ENCODE data around the gene RLN1. TPM values are rescaled to one million over a fixed set of nuclear protein-coding genes. Genes with fewer than 3 reads are reported as not detected.

Gene RLN1
- total RNA-seq, 1 donor from 2014 or later: 0.80 TPM

DNA sequence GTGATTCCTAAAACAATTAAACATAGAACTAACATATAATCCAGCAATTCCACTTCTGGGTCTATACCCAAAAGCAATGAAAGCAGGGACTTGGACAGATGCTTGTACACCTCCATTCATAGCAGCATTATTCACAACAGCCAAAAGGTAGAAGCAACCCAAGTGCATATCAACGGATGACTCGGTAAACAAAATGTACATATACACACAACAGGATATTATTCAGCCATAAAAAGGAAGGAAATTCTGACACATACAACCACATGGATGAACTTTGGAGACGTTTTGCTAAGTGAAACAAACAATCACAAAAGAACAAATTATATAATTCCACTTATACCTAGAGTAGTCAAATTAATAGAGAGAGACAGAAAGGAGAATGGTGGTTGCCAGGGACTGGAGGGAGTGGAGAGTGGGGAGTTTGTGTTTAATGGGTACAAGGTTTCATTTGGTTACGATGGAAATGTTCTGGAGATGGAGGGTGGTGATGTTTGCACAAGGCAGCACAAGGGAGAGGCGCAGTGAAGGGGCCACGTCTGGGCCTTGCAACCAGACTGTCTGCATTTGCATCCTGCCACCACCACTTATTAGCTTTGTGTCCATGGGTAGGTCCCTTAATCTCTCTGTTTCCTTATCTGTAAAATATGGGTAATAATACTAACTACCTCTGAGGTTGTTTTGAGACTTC is 36.3 kb upstream of the RLN1 start:
- H3K27ac Mint-ChIP-seq: no peak overlapping the region
- no peaks in the 10 kb centered on the region for H3K27me3 Mint-ChIP-seq (ENCODE audit: low read depth)
- no peak overlapping the region for H3K4me3 Mint-ChIP-seq
- DNase-seq (ENCODE audit: low spot score in 2 of 2, unreplicated experiment in 2 of 2): no peak
- no peaks in the 10 kb centered on the region for H3K36me3 Mint-ChIP-seq
- TF ChIP-seq, protein P1, sequence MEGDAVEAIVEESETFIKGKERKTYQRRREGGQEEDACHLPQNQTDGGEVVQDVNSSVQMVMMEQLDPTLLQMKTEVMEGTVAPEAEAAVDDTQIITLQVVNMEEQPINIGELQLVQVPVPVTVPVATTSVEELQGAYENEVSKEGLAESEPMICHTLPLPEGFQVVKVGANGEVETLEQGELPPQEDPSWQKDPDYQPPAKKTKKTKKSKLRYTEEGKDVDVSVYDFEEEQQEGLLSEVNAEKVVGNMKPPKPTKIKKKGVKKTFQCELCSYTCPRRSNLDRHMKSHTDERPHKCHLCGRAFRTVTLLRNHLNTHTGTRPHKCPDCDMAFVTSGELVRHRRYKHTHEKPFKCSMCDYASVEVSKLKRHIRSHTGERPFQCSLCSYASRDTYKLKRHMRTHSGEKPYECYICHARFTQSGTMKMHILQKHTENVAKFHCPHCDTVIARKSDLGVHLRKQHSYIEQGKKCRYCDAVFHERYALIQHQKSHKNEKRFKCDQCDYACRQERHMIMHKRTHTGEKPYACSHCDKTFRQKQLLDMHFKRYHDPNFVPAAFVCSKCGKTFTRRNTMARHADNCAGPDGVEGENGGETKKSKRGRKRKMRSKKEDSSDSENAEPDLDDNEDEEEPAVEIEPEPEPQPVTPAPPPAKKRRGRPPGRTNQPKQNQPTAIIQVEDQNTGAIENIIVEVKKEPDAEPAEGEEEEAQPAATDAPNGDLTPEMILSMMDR (IDR thresholded peaks at IDR 0.05; ENCODE audit: unreplicated experiment): no peak
- H3K9me3 Mint-ChIP-seq: no peaks in the 10 kb centered on the region
- peaks cover 4% of the 10 kb centered on the region for H3K4me1 Mint-ChIP-seq

DNA sequence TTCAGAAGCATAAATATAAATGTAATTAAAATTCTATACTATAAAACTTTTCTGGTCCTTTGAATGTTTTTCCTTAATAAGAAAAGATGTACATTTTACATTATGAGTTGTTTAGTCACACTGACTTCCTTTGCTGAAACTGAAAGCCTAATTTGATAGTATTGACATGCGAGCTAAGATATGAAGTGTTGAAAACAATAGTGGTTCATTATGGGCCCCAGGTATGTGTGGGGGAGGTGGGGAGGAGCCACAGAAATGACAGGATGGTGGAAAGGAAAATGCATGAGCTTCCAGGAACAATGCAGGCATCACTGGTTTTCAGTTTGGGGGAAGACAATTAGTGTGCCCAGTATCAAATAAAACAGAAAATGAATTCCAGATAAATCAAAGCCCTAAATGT is 35.4 kb upstream of the RLN1 start:
- peaks cover 4% of the 10 kb centered on the region for H3K4me1 Mint-ChIP-seq
- no peaks in the 10 kb centered on the region for H3K9me3 Mint-ChIP-seq
- TF ChIP-seq, protein P1 (IDR thresholded peaks at IDR 0.05; ENCODE audit: unreplicated experiment): no peak
- no peak overlapping the region for H3K27ac Mint-ChIP-seq
- H3K27me3 Mint-ChIP-seq (ENCODE audit: low read depth): no peaks in the 10 kb centered on the region
- H3K36me3 Mint-ChIP-seq: no peaks in the 10 kb centered on the region
- H3K4me3 Mint-ChIP-seq: no peak overlapping the region
- DNase-seq (ENCODE audit: low spot score in 2 of 2, unreplicated experiment in 2 of 2): no peak

DNA sequence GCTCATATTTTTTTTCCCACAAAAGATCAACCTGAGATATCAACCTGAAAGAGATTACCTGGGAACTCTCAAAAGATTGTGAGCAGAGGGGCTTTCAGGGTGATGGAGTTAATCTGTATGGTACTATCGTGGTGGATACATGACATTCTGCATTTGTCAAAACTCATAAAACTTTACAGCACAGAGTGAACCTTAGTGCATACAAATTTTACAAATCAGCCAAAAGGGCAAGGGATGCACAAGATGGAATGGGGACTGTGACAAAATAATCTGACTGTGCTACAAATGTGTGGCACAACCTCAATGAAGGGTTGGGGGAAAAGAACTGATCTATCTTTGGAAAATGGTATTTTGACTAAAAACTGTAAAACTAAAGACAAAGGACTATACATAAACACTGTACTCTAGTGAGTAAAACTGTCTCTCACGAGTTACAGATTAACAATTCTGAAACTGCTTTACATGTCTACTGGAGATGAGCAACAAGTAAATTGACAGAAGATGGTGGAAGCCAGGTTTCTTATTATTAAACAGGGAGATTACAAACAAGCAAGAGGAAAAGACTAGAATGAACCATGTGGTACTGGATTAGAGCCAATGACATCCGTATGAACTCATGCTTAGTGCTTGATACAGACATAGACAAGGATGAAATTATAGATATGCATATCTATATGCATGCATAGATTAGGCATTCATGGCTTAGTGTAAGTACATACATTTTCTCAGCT is 24.8 kb upstream of the RLN1 start:
- DNase-seq (ENCODE audit: low spot score in 2 of 2, unreplicated experiment in 2 of 2): no peak
- Mint-ChIP-seq H3K27ac (no peak overlapping the region), H3K4me1 (peaks cover 4% of the 10 kb centered on the region), H3K27me3 (ENCODE audit: low read depth) (no peaks in the 10 kb centered on the region), H3K4me3 (no peak overlapping the region), H3K9me3 (peaks cover 7% of the 10 kb centered on the region), H3K36me3 (peaks cover 7% of the 10 kb centered on the region)
- TF ChIP-seq, protein P1 (IDR thresholded peaks at IDR 0.05; ENCODE audit: unreplicated experiment): no peak

DNA sequence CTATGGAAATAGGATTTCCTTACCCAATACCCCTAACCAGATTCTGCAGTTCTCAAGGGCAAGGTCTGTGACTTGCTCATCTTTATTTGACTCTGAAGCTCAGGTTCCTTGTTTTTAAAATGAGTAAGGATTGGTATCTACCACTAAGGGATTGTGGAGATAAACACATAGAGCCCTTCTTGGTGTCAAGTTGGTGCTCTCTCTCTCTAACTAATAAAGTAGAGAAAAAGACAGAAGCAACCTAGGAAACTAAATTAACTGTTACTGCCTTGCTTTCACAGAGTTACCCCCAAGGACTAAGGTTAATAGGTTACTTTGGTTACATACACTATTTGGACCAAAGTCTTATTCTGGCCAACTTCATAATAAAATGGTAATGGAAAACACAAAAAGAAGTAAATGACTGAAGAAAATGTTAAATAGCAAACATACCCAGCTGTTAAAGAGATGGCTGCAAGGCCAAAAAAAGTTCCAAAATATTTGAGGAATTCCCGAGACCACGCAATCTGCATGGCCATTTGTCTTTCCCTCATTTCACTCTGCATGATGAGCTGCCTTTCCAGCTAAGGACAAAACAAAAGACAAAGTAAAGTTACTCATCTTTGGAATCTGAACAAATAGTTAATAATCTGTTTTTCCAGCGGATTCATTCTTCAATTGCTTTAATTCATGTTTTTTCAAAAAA is 21.8 kb upstream of the RLN1 start:
- Mint-ChIP-seq H3K4me3 (no peak overlapping the region), H3K27ac (no peak overlapping the region), H3K27me3 (ENCODE audit: low read depth) (no peaks in the 10 kb centered on the region), H3K36me3 (peaks cover 9% of the 10 kb centered on the region), H3K9me3 (peaks cover 6% of the 10 kb centered on the region), H3K4me1 (peaks cover 7% of the 10 kb centered on the region)
- no peak for DNase-seq (ENCODE audit: low spot score in 2 of 2, unreplicated experiment in 2 of 2)
- TF ChIP-seq, protein P1 (IDR thresholded peaks at IDR 0.05; ENCODE audit: unreplicated experiment): no peak

DNA sequence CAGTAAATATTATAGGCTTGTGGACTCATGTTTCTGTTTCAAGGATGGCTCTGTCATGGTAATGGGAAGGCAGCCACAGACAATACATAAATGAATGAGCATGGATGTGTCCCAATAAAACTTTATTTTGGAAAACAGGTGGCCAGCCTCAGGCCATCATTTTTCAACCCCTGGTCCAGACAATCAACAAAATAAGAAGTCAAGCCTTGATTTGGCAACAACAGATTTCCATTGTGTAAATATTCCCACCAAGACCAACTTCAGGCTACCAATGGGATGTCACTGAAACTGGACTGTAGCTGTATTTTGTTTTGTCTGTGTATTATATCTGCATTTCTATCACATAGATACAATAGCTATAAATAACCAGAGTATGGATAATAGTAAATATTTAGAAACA is 20.7 kb upstream of the RLN1 start:
- H3K36me3 Mint-ChIP-seq: peaks cover 9% of the 10 kb centered on the region
- peaks cover 6% of the 10 kb centered on the region for H3K9me3 Mint-ChIP-seq
- peaks cover 9% of the 10 kb centered on the region for H3K4me1 Mint-ChIP-seq
- TF ChIP-seq, protein P1 (IDR thresholded peaks at IDR 0.05; ENCODE audit: unreplicated experiment): no peak
- H3K27ac Mint-ChIP-seq: no peak overlapping the region
- H3K4me3 Mint-ChIP-seq: no peak overlapping the region
- H3K27me3 Mint-ChIP-seq (ENCODE audit: low read depth): no peaks in the 10 kb centered on the region
- DNase-seq (ENCODE audit: low spot score in 2 of 2, unreplicated experiment in 2 of 2): no peak

Measured in mesothelial cell of epicardium (in vitro differentiated cells).